ENCODE results near the gene ESYT1. TPM values are rescaled to one million over a fixed set of nuclear protein-coding genes. Genes with fewer than 3 reads are reported as not detected.

The ESYT1 gene
- total RNA-seq, 2 donors from 2014 or later: 234 to 236 TPM

GRCh38 chr12:56189918-56190694, 62.0 kb downstream of the ESYT1 start:
- peaks cover 35% of the 10 kb centered on the region for H3K4me1 Mint-ChIP-seq
- no peaks in the 10 kb centered on the region for H3K9me3 Mint-ChIP-seq
- peak; percentile 59 for ATAC-seq (replicated peaks)
- H3K36me3 Mint-ChIP-seq (ENCODE audit: low read depth): peaks cover 48% of the 10 kb centered on the region
- H3K4me3 Mint-ChIP-seq: peak overlapping the region; percentile 91
- peak overlapping the region; percentile 100 for H3K27ac Mint-ChIP-seq
- H3K27me3 Mint-ChIP-seq: no peaks in the 10 kb centered on the region

DNA sequence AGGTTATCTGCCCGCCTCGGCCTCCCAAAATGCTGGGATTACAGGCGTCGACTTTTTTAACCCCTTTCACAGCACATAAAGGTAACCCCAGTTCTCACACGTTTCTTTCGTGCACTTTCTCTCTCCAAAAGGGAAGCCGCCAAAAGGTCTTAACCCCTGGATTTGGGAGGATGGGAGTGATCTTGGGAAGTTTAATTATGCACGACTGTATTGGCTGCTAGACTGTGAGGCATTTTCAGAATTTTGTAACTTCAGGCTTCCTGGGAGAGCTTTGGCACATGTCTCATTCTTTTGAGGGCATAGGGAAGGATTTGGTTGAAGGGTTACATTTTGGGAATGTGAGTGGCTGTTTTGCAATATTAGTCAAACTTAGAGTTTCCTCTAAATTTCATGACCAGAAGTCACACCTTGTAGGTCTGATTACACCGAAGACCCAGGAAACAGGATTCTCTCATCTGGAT, 62.7 kb downstream of the ESYT1 start:
- ATAC-seq (replicated peaks): no peak
- peak overlapping the region; percentile 91 for H3K4me3 Mint-ChIP-seq
- H3K4me1 Mint-ChIP-seq: peaks cover 34% of the 10 kb centered on the region
- no peaks in the 10 kb centered on the region for H3K27me3 Mint-ChIP-seq
- peaks cover 42% of the 10 kb centered on the region for H3K36me3 Mint-ChIP-seq (ENCODE audit: low read depth)
- H3K27ac Mint-ChIP-seq: peak overlapping the region; percentile 100
- H3K9me3 Mint-ChIP-seq: no peaks in the 10 kb centered on the region

- no peaks in the 10 kb centered on the region for H3K9me3 Mint-ChIP-seq
- no peak for ATAC-seq (replicated peaks)
- peaks cover 24% of the 10 kb centered on the region for H3K36me3 Mint-ChIP-seq (ENCODE audit: low read depth)
- peak overlapping the region; percentile 62 for H3K4me3 Mint-ChIP-seq
- peaks cover 31% of the 10 kb centered on the region for H3K4me1 Mint-ChIP-seq
- H3K27ac Mint-ChIP-seq: peak overlapping the region; percentile 88
- no peaks in the 10 kb centered on the region for H3K27me3 Mint-ChIP-seq
Measured at GRCh38 chr12:56192582-56192981, 64.5 kb downstream of the ESYT1 start.

DNA sequence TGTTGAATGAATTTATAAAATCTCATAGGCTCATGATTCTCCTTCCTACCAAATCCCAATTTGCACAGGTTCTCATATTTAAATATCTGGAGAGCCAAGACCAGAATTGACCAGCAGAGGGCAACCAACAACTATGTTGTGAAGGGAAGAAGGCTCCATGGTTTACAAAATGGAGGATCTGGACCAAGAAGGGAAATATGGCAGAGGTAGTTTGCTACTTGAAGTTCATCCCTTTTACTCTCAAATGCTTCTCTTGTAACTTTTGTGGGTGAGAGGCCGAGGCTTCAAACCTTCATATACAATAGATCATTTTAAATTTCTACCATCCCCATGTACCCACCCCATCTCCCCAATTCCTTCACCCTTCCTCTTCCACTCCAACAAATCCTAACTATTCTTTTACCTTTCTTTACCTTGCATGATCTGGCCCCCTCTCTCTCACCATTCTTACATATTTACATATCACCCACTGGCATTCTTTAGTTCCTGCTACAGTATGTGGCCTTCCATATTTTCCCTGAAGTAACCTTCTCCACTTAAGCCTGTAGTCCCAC, 65.0 kb downstream of the ESYT1 start:
- H3K9me3 Mint-ChIP-seq: no peaks in the 10 kb centered on the region
- H3K27ac Mint-ChIP-seq: peak overlapping the region; percentile 88
- peaks cover 25% of the 10 kb centered on the region for H3K4me1 Mint-ChIP-seq
- H3K27me3 Mint-ChIP-seq: no peaks in the 10 kb centered on the region
- H3K4me3 Mint-ChIP-seq: peak overlapping the region; percentile 62
- peak; percentile 23 for ATAC-seq (replicated peaks)
- H3K36me3 Mint-ChIP-seq (ENCODE audit: low read depth): peaks cover 18% of the 10 kb centered on the region

Other genes starting within 250 kb of the ESYT1 start
- gene PYM1, start 200.4 kb upstream of the ESYT1 start, total RNA-seq: 10 to 100 TPM; 23.4 to 35.6 TPM
- 100 to 1,000 TPM; 282 to 502 TPM for gene DGKA, start 197.1 kb upstream of the ESYT1 start, total RNA-seq
- gene PMEL, start 162.2 kb upstream of the ESYT1 start, total RNA-seq: 1 to 10 TPM in 1 of 2 donors, under 1 TPM in 1; 0.30 to 2.5 TPM
- 100 to 1,000 TPM; 101 to 104 TPM for gene CDK2, start 161.4 kb upstream of the ESYT1 start, total RNA-seq
- gene RAB5B, start 154.2 kb upstream of the ESYT1 start, total RNA-seq: 10 to 100 TPM; 34.2 to 50.8 TPM
- gene SUOX, start 131.0 kb upstream of the ESYT1 start, total RNA-seq: 1 to 10 TPM; 3.4 to 3.5 TPM
- gene IKZF4, start 107.2 kb upstream of the ESYT1 start, total RNA-seq: 10 to 100 TPM; 19.1 to 20.3 TPM
- 10 to 100 TPM; 32.5 to 36.1 TPM for gene RPS26, start 86.3 kb upstream of the ESYT1 start, total RNA-seq
- gene ERBB3, start 48.1 kb upstream of the ESYT1 start, total RNA-seq: under 1 TPM; 0.56 to 0.64 TPM
- gene PA2G4, start 23.7 kb upstream of the ESYT1 start, total RNA-seq: 100 to 1,000 TPM; 213 to 427 TPM
- gene RPL41, start 11.6 kb upstream of the ESYT1 start, total RNA-seq: 1,000 to 10,000 TPM; 4,564 to 4,582 TPM
- 1 to 10 TPM; 7.8 to 8.0 TPM for gene ZC3H10, start 10.0 kb upstream of the ESYT1 start, total RNA-seq
- 100 to 1,000 TPM in 1 of 2 donors, 10 to 100 TPM in 1; 96.9 to 114 TPM for gene MYL6B, start 24.3 kb downstream of the ESYT1 start, total RNA-seq
- 1,000 to 10,000 TPM in 1 of 2 donors, 100 to 1,000 TPM in 1; 974 to 1,528 TPM for gene MYL6, start 30.1 kb downstream of the ESYT1 start, total RNA-seq
- gene SMARCC2, start 61.2 kb downstream of the ESYT1 start, total RNA-seq: 100 to 1,000 TPM; 104 to 114 TPM
- 10 to 100 TPM; 31.4 to 33.0 TPM for gene RNF41, start 93.7 kb downstream of the ESYT1 start, total RNA-seq
- gene NABP2, start 96.1 kb downstream of the ESYT1 start, total RNA-seq: 10 to 100 TPM; 61.0 to 96.6 TPM
- gene SLC39A5, start 101.8 kb downstream of the ESYT1 start, total RNA-seq: under 1 TPM in 1 of 2 donors, not detected in 1; 0.41 TPM
- 10 to 100 TPM; 31.1 to 43.0 TPM for gene ANKRD52, start 130.1 kb downstream of the ESYT1 start, total RNA-seq
- gene COQ10A, start 138.7 kb downstream of the ESYT1 start, total RNA-seq: 1 to 10 TPM; 5.3 to 9.7 TPM
- gene CS, start 172.1 kb downstream of the ESYT1 start, total RNA-seq: 100 to 1,000 TPM; 230 to 363 TPM
- 100 to 1,000 TPM in 1 of 2 donors, 10 to 100 TPM in 1; 86.5 to 165 TPM for gene CNPY2, start 187.7 kb downstream of the ESYT1 start, total RNA-seq
- 10 to 100 TPM; 24.4 to 74.5 TPM for gene PAN2, start 205.7 kb downstream of the ESYT1 start, total RNA-seq
- gene IL23A, start 210.6 kb downstream of the ESYT1 start, total RNA-seq: 10 to 100 TPM in 1 of 2 donors, 1 to 10 TPM in 1; 9.8 to 67.1 TPM
- gene STAT2, start 231.8 kb downstream of the ESYT1 start, total RNA-seq: 100 to 1,000 TPM in 1 of 2 donors, 10 to 100 TPM in 1; 85.0 to 144 TPM
- not detected for gene APOF, start 234.6 kb downstream of the ESYT1 start, total RNA-seq